ENCODE measurements around the gene GLB1L2. TPM values are rescaled to one million over a fixed set of nuclear protein-coding genes. Genes with fewer than 3 reads are reported as not detected.

Gene GLB1L2
- total and polyA plus RNA-seq, 2 donors, result 1.5 to 8.1 TPM

- 60% methylated on average over 2 of the region's 2 CpGs for WGBS
- Histone ChIP-seq H3K4me3 (ENCODE audit: low read depth, low read length) (no peak overlapping the region), H3K27ac (ENCODE audit: low read depth) (no peak overlapping the region), H3K4me1 (ENCODE audit: insufficient read depth) (no peaks in the 10 kb centered on the region), H3K36me3 (ENCODE audit: insufficient read depth) (no peaks in the 10 kb centered on the region)
- DNase-seq (ENCODE audit: extremely low spot score), result no peak
Observed at GRCh38 chr11:134425413-134425812, 93.6 kb downstream of the GLB1L2 start.

Other genes starting within 250 kb of the GLB1L2 start
- 29.1 TPM for gene NCAPD3, start 108.0 kb upstream of the GLB1L2 start, total RNA-seq
- 9.5 TPM for gene NCAPD3, start 108.0 kb upstream of the GLB1L2 start, polyA plus RNA-seq
- gene VPS26B, start 107.3 kb upstream of the GLB1L2 start, total RNA-seq, result 33.6 TPM
- gene VPS26B, start 107.3 kb upstream of the GLB1L2 start, polyA plus RNA-seq, result 38.3 TPM
- gene THYN1, start 78.6 kb upstream of the GLB1L2 start, total RNA-seq, result 47.2 TPM
- 61.7 TPM for gene THYN1, start 78.6 kb upstream of the GLB1L2 start, polyA plus RNA-seq
- gene ACAD8, start 78.4 kb upstream of the GLB1L2 start, total RNA-seq, result 20.1 TPM
- 24.0 TPM for gene ACAD8, start 78.4 kb upstream of the GLB1L2 start, polyA plus RNA-seq
- 0.11 TPM for gene GLB1L3, start 55.6 kb upstream of the GLB1L2 start, total RNA-seq
- 0.13 TPM for gene GLB1L3, start 55.6 kb upstream of the GLB1L2 start, polyA plus RNA-seq
- 0.32 TPM for gene B3GAT1, start 80.3 kb downstream of the GLB1L2 start, total RNA-seq
- 0.34 TPM for gene B3GAT1, start 80.3 kb downstream of the GLB1L2 start, polyA plus RNA-seq

All from urinary bladder (tissue), 4 donors.